Osteocyte (in vitro differentiated cells): Measurements from ENCODE around the gene TINCR. TPM values are rescaled to one million over a fixed set of nuclear protein-coding genes. Genes with fewer than 3 reads are reported as not detected.

Experiments used
- DNase-seq: peaks from one replicate; pipeline ENCODE4 v3.0.0; 2021; ENCODE audit warnings: mixed read lengths; ENCODE audit not compliant: unreplicated experiment; ENCODE audit errors: extremely low spot score
- H3K27ac Mint-ChIP-seq: one replicate; pipeline ENCODE4 v1.8.0; 2021; ENCODE audit warnings: mild to moderate bottlenecking, mixed read lengths; ENCODE audit not compliant: unreplicated experiment
- H3K27me3 Mint-ChIP-seq: one replicate; pipeline ENCODE4 v1.8.0; 2021; ENCODE audit warnings: mixed read lengths; ENCODE audit not compliant: unreplicated experiment
- H3K36me3 Mint-ChIP-seq: one replicate; pipeline ENCODE4 v1.8.0; 2021; ENCODE audit warnings: mixed read lengths; ENCODE audit not compliant: unreplicated experiment
- H3K4me1 Mint-ChIP-seq: one replicate; pipeline ENCODE4 v1.8.0; 2021; ENCODE audit warnings: mixed read lengths; ENCODE audit not compliant: unreplicated experiment
- H3K4me3 Mint-ChIP-seq: one replicate; pipeline ENCODE4 v1.8.0; 2021; ENCODE audit warnings: mild to moderate bottlenecking, moderate library complexity, mixed read lengths; ENCODE audit not compliant: unreplicated experiment
- H3K9me3 Mint-ChIP-seq: one replicate; pipeline ENCODE4 v1.8.0; 2021; ENCODE audit warnings: mixed read lengths; ENCODE audit not compliant: unreplicated experiment
- total RNA-seq: library from RNA; stranded (reverse); gene quantifications from 2 replicates; pipeline ENCODE4 v1.2.1, GENCODE V29; 2021
- TF ChIP-seq, protein P1 (sequence below): fragments of 200-600 bp; sonication (generic); IDR thresholded peaks from 2 replicates; pipeline ENCODE4 v1.5.0; 2021; ENCODE audit warnings: antibody characterized with exemption, mild to moderate bottlenecking, moderate library complexity

TINCR gene
- total RNA-seq, 1 donor from 2014 or later = 13.5 TPM

DNA sequence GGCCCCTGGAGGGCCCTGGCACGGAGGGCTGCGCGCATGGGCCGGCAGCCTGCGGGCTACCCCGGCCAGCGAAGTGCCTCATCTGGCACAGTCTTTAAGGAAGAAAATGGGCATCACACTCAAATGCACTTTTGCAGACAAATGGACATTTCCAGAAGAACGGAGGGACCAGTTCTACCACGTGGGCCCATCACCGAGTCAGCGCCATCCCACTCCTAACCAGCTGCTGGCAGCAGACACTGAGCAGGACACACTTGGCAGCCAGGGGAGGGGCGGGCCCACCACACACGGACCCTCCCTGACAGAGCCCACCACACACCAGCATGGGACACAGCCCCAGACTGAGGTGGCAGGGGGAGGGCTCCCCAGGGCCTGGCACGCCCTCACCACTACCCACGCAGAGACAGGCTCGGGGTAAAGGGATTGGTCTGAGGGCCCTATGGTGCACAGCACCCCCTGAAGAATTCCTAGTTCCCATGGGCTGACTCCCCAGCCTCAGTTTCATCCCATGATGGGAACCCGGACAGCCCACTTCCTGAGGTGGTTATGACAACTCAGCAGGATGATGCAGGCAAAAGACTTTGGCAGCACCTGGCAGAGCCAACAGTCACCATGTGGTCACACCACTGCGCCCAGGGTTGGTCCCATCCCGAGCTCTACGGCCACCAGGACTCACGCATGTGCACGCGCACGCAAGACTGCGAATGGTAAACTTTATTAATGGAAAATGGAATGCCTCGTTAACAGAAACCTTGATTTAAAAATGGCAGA, 18.7 kb upstream of the TINCR start:
- no peaks in the 10 kb centered on the region for H3K27me3 Mint-ChIP-seq
- H3K4me3 Mint-ChIP-seq = no peak overlapping the region
- peaks cover 18% of the 10 kb centered on the region for H3K4me1 Mint-ChIP-seq
- TF ChIP-seq, protein P1, sequence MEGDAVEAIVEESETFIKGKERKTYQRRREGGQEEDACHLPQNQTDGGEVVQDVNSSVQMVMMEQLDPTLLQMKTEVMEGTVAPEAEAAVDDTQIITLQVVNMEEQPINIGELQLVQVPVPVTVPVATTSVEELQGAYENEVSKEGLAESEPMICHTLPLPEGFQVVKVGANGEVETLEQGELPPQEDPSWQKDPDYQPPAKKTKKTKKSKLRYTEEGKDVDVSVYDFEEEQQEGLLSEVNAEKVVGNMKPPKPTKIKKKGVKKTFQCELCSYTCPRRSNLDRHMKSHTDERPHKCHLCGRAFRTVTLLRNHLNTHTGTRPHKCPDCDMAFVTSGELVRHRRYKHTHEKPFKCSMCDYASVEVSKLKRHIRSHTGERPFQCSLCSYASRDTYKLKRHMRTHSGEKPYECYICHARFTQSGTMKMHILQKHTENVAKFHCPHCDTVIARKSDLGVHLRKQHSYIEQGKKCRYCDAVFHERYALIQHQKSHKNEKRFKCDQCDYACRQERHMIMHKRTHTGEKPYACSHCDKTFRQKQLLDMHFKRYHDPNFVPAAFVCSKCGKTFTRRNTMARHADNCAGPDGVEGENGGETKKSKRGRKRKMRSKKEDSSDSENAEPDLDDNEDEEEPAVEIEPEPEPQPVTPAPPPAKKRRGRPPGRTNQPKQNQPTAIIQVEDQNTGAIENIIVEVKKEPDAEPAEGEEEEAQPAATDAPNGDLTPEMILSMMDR = no peak
- H3K9me3 Mint-ChIP-seq = no peaks in the 10 kb centered on the region
- H3K27ac Mint-ChIP-seq = peak overlapping the region; percentile 76
- DNase-seq = no peak
- H3K36me3 Mint-ChIP-seq = peaks cover 23% of the 10 kb centered on the region

DNA sequence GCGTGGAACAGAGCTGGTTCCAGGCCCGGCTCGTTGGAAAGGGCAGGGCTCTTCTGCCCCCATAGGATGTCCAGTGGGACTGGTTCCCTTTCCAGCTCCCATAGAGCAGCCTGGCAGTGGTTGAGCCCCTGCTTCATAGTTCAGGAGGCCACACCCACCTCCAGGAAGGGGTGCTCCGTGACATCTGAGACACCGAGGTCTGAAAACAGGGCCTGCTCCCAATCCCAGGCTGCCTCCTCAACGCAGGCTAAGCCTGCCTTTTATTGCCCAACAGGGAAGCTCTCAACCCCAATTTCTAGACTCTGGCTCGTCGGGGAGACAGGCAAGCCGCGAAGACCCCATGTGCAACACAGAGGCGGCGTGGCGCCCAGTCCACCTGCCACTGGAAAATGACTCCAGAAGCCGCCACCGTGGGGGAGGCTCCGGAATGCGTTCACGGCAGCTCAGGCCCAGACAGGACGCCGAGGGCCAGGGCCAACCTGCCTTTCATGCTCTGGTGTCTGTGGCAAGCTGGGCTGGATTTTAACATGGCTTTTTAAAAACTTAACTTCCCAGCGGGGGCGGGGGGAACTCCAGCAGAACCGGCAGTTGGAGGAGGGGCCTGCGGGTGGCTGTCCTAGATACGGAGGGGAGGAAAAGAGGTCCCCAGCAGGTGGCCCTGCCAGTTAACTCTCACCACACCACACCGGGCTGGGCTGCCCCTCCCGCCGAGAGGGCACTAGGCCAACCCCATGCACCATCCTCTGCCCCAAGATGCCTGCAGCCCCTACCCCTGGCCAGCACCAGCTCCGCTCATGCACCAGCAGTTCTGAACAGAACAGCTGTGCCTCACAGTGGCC, 17.9 kb upstream of the TINCR start:
- Mint-ChIP-seq H3K4me3 (no peak overlapping the region), H3K36me3 (peaks cover 18% of the 10 kb centered on the region), H3K27ac (peak overlapping the region; percentile 76), H3K4me1 (peaks cover 19% of the 10 kb centered on the region), H3K27me3 (no peaks in the 10 kb centered on the region), H3K9me3 (no peaks in the 10 kb centered on the region)
- no peak for DNase-seq
- TF ChIP-seq, protein P1 = no peak

DNA sequence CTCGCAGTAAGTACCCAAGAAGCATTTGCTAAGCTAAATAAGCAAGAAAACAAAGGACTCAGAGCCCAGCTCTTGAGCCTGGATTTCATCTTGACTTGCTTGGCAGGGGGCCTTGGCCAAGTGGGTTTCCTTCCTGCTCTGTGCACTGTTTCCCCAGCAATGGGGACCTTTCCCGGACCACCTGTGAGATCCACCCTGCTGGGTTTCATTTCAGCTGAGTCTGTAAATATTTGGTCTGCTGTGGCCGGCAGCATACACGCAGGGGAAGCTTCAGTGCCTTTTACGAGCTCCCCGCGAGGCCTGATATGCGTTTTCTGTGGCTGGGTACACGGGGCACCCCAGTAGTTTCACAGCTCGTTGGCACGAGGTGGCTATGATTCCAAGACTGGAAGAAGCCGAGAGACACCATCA, 12.4 kb upstream of the TINCR start:
- Mint-ChIP-seq H3K27me3 (no peaks in the 10 kb centered on the region), H3K9me3 (no peaks in the 10 kb centered on the region), H3K36me3 (peaks cover 2% of the 10 kb centered on the region), H3K4me1 (peaks cover 41% of the 10 kb centered on the region), H3K4me3 (no peak overlapping the region), H3K27ac (peak overlapping the region; percentile 60)
- DNase-seq = no peak
- TF ChIP-seq, protein P1 = no peak

DNA sequence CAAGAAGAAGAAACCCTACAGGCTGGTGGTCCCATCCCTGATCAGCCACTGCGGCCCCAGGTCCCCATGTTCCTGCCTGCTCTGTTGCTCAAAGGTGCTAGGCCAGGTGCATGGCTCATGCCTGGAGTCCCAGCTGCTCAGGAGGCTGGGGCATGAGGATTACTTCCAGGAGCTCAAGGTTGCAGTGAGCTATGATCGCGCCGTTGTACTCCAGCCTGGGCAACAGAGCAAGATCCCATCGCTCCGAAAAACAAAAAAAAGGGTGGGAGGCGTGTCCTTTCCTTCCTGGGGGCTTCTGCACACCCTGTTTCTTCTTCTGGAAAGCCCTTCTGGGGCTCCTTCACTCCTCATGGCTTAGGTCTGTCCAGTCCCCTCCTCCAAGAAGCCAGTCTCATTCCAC, 11.9 kb upstream of the TINCR start:
- Mint-ChIP-seq H3K4me3 (no peak overlapping the region), H3K9me3 (no peaks in the 10 kb centered on the region), H3K27me3 (no peaks in the 10 kb centered on the region), H3K27ac (peak overlapping the region; percentile 50), H3K4me1 (peaks cover 40% of the 10 kb centered on the region), H3K36me3 (peaks cover 2% of the 10 kb centered on the region)
- no peak for DNase-seq
- TF ChIP-seq, protein P1 = no peak

DNA sequence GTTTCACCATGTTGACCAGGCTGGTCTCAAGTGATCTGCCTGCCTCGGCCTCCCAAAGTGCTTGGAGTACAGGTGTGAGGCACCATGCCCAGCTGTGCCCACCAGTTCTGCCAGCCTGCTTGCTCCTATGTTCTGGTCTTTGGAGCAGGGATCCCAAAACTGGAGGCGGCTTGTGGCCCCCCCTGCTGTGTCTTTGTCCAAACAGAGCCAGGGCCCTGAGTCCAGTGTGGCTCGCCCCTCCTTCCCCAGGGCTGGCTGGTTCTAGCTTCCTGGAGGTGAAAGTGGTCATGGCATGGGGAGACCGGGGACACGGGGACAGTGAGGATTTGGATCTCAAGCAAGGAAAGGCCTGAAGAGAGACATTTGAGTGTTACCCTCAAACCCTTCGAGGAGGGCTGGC, 11.5 kb upstream of the TINCR start:
- Mint-ChIP-seq H3K27me3 (no peaks in the 10 kb centered on the region), H3K4me1 (peaks cover 40% of the 10 kb centered on the region), H3K36me3 (peaks cover 2% of the 10 kb centered on the region), H3K9me3 (no peaks in the 10 kb centered on the region), H3K4me3 (no peak overlapping the region), H3K27ac (no peak overlapping the region)
- DNase-seq = no peak
- TF ChIP-seq, protein P1 = no peak
